Right lobe of liver (tissue), 4 donors: ENCODE measurements around the gene TNFRSF11A.

Experiments used
- POLR2A ChIP-seq: fragments of 450-650 bp; IDR thresholded peaks from one replicate; pipeline ENCODE4 v1.6.1; 2017; ENCODE audit warnings: antibody characterized with exemption, mild to moderate bottlenecking
- TF ChIP-seq, protein P1 (sequence below), 4 donors: fragments of 200-600 bp in 3 of 4; fragments of 450-650 bp in 1 of 4; IDR thresholded peaks; one replicate each; pipeline versions ENCODE4 v1.5.1 to v1.8.0; 2016 to 2022; ENCODE audit warnings: antibody characterized with exemption in 4 of 4, mild to moderate bottlenecking in 2 of 4
- donor health status: DM: no; HTN: no; CAD: no.
- donor health status: DM: no; HTN: no; CAD: no.
- donor health status: DM: no; HTN: yes; CAD: no.

DNA sequence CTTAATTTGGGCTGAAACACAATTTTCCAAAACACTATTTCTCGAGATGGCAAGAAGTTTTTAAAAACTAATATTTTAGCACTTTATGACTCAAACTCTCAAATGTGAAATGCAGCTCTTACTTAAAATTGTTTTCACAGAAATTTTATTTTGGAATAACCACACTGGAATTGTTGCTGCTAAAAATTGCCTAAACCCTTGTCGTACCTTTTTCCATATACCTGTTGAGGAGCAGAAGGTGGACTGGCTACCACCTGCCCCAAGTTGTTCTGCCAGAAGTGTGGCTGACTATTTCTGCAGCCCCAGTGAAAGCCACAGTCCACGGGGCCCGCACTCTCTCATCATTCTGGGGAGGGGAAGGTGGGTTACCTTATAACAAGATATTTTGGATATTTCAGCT, 23.4 kb downstream of the TNFRSF11A start:
- TF ChIP-seq POLR2A: no peak
- TF ChIP-seq, protein P1, sequence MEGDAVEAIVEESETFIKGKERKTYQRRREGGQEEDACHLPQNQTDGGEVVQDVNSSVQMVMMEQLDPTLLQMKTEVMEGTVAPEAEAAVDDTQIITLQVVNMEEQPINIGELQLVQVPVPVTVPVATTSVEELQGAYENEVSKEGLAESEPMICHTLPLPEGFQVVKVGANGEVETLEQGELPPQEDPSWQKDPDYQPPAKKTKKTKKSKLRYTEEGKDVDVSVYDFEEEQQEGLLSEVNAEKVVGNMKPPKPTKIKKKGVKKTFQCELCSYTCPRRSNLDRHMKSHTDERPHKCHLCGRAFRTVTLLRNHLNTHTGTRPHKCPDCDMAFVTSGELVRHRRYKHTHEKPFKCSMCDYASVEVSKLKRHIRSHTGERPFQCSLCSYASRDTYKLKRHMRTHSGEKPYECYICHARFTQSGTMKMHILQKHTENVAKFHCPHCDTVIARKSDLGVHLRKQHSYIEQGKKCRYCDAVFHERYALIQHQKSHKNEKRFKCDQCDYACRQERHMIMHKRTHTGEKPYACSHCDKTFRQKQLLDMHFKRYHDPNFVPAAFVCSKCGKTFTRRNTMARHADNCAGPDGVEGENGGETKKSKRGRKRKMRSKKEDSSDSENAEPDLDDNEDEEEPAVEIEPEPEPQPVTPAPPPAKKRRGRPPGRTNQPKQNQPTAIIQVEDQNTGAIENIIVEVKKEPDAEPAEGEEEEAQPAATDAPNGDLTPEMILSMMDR (IDR thresholded peaks at IDR 0.05): no peak
